Ovary (tissue), 3 donors: ENCODE data around the gene SIL1.

Experiments
- EP300 ChIP-seq: sonication (generic); formaldehyde crosslinking; IDR thresholded peaks from one replicate; pipeline ENCODE4 v1.6.1; 2017; ENCODE audit warnings: antibody characterized with exemption
- POLR2A ChIP-seq: fragments of 450-650 bp; IDR thresholded peaks from one replicate; pipeline ENCODE4 v1.6.1; 2017; ENCODE audit warnings: antibody characterized with exemption, mild to moderate bottlenecking, moderate library complexity
- TF ChIP-seq, protein P1 (sequence below), 3 donors: fragments of 450-650 bp in 2 of 3; fragments of 200-600 bp in 1 of 3; IDR thresholded peaks; one replicate each; pipeline versions ENCODE4 v1.5.1 to v1.8.0; 2016 to 2022; ENCODE audit warnings: antibody characterized with exemption in 3 of 3, mild to moderate bottlenecking in 1 of 3
- donor health status: DM: no; HTN: no; CAD: no.

GRCh38 chr5:138950421-138951031 lies 247.6 kb downstream of the SIL1 start:
- TF ChIP-seq POLR2A (no peak), EP300 (no peak)
- TF ChIP-seq, protein P1, sequence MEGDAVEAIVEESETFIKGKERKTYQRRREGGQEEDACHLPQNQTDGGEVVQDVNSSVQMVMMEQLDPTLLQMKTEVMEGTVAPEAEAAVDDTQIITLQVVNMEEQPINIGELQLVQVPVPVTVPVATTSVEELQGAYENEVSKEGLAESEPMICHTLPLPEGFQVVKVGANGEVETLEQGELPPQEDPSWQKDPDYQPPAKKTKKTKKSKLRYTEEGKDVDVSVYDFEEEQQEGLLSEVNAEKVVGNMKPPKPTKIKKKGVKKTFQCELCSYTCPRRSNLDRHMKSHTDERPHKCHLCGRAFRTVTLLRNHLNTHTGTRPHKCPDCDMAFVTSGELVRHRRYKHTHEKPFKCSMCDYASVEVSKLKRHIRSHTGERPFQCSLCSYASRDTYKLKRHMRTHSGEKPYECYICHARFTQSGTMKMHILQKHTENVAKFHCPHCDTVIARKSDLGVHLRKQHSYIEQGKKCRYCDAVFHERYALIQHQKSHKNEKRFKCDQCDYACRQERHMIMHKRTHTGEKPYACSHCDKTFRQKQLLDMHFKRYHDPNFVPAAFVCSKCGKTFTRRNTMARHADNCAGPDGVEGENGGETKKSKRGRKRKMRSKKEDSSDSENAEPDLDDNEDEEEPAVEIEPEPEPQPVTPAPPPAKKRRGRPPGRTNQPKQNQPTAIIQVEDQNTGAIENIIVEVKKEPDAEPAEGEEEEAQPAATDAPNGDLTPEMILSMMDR (IDR thresholded peaks at IDR 0.05), result no peak
